NCI-H2107 treated with DMSO at 0.1 percent for 48 hours (cell line): ENCODE data around the gene TMA7.
"Not testable (repeated sequence)": the region's sequence is repeated elsewhere in the genome, so short reads cannot be mapped to it uniquely, and the experiment has no call there.

Experiments
- DNase-seq: peaks from one replicate; lab custom pipeline; 2025; ENCODE audit not compliant: unreplicated experiment; lab: John Stamatoyannopoulos, UW

TMA7 gene

DNA sequence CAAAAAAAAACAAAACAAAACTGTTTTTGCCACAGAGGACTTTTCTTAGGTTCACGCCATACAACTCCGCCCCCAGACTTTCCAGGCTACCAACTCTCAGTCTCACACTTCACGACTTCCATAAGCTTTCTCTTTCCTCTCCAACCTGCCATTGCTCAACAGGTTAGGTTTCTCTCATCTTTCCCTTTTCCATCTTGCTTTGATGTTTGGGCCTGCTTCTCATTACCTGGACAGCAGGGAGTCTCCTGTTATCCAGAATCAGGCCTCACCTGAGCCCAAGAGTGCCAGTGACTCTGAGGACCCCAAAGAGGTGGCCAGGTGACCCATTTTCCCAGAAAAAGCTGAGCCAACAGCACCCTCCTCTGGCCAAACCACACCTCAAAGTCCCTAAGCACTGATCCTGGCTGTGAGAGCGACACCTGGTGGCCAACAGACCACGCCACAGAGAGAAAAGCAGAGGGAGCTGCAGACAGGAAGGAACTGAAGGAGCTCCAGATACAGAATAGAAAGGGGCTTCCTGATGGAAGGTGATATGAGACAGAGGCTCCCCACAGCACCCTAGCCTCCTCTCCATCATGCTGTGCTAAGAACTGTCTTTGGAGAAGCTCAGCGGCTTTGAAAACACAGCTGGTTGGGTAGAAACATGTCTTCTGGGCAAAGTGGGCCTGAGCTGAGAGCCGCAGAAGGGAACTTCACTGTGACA is 4.1 kb upstream of the TMA7 start:
- peak; percentile 67 for DNase-seq

DNA sequence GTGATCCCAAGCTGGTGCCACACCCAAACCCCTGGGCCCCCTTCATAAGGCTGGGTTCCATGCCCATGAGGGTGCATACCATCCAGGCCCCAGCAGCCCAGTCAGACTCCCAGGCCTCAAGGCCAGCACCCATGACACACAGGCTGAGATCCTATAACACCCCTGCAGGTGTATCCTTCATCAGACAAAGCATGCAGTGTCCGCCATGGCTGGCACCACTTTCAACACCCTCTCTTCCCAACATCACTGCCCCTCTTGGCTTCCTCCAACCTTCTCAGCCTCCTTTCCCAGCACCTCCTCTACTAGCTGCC is 3.6 kb upstream of the TMA7 start:
- DNase-seq: no peak

DNA sequence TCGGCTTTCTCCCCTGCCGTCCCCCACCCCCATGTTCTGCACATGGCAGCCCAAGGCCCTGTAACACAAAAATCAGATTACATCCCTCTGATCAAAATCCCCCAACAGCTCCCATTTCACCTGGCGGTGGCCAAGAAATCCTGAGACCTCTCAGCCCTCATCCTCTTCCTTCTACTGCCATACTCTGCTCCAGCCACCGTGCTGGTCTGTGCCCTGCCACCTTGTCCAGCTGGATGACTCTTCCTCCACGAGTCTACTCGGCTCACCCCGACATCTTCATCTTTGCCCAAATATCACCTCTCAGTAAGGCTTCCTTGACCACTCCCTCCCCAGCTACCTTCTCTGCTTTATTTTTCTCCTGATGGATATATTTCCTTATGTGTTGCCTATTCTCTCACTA is 3.2 kb upstream of the TMA7 start:
- DNase-seq: no peak

DNA sequence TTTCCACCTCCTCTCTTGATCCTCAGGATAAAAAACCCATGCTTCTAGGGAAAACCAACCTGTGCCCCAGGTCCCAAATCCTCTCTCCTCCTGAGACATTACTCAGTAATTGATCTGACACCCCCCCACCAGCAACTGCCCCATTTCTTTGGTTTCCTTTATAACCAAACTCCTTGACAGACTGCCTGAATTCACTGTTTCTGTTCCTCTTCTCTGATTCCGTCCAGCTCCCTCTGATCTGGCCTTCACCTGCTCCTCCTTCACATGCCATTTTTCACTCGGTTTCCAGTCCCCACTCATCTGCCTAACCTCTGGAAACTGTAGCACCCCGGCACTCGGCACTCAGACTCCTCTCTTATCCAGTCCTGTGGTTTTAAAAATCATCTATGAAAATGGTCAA is 2.2 kb upstream of the TMA7 start:
- no peak for DNase-seq

DNA sequence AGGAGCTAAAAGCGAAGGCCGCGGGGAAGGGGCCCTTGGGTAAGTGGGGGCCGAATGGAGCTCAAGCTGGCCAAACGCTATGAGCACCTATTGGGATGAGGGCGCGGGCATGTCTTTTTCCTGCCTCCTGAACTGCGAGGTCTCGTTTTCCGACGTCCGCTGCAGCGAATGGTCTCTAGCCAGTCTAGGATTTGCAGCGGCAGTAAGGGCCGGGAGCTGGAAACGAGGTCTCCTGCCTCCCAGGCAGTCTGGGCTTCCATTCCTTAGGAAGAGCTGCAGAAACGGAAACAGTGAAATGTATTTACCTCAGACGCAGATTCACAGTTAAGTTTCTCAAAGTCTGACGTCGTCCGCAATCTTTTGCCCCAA is 517 bp downstream of the TMA7 start:
- no peak for DNase-seq

DNA sequence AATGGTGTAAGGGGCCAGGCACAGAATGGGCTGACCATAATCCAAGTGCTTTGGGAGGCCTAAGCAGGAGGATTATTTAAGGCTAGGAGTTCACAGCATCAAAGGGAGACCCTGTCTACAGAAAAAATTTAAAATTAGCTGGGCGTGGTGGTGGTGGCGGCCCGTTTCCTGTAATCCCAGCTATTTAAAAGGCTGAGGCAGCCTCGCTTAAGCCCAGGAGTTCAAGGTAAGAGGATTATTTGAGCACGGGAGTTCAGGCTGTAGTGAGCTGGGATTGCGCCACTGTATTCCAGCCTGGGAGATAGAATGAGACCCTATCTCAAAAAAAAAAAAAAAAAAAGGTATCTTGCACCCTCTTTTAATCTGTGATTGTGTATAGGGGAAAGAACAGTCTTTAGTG is 1.9 kb downstream of the TMA7 start:
- no peak for DNase-seq

DNA sequence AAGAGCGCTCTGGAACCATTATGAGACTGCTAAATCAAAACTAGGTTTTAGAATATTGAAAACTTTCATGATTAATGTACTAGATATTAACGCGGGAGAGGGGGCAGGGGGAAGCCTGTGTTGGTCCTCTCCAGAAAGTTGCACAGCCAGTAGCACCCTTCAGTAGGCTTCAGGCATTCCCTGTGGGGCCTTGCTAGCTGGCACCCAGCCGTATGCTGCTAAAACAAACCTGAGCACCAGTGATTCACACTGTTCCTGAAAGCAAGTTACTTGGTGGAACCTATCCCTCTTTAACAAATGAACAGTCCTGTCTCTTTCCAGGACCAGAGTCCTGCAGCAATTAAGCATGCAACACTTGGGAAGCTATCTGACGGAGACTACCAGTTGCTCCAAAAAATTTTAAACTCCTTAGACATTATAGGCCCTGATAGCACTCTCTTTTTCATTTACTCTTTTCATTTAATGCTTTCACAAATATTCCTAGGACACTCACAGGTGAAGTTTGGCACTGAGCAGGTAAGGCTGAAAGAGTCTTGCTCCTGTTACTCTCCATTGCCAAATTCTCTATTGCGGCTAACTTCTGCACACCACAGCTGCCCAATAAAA is 5.3 kb downstream of the TMA7 start:
- DNase-seq: no peak

DNA sequence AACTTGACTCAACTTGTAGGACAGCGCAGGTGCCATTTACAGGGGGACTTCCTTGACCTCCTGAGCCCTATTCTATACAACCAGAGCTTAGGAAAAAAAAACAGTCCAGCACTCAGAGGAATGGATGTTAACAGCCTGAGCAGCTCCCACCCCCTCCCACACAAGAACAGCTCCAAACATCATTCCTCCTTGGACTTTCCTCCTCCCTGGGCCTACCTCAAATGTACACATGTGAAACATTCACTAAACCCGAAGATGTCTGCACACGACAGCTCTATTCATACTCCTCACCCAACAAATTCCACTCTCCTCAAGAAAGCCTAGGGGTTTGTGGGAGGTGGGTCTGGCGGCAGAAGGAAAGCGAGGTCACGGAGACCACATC is 6.0 kb downstream of the TMA7 start:
- DNase-seq: no peak

DNA sequence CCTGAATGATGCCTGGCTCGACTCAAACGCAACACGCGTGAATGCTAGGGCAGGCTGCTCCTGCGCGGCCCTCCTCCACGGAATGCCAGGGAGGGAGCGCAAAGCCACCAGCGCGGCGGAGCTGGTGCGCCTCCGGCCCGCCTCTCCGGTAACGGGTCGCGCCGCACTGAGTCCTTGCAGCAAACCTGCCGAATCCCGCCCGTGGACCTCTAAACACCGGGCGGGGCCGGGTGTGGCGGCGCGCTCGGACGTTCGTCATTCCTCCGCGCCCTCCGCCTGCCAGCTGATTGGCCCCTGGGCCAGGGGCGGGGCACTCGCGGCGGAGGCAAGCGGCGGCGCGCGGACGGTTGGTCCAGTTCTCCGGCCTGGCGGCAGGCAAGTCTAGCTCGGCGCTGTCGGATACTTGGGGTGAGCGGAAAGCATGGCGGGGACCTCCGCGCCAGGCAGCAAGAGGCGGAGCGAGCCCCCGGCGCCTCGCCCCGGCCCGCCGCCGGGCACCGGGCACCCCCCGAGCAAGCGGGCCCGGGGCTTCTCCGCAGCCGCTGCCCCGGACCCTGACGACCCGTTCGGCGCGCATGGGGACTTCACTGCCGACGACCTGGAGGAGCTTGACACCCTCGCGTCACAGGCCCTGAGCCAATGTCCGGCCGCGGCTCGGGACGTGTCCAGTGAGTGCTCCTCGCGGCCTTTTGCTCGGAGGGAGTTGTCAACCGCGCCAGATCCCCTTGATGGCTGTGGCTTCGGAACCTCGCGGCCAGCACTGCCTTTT is 6.6 kb downstream of the TMA7 start, which contains the start of gene ATRIP:
Gene ATRIP, plus strand, starts transcription at position 313 of the 769 bp plus-strand sequence. Its CDS starts 109 bp downstream, at position 422.
- peak; percentile 27 for DNase-seq

DNA sequence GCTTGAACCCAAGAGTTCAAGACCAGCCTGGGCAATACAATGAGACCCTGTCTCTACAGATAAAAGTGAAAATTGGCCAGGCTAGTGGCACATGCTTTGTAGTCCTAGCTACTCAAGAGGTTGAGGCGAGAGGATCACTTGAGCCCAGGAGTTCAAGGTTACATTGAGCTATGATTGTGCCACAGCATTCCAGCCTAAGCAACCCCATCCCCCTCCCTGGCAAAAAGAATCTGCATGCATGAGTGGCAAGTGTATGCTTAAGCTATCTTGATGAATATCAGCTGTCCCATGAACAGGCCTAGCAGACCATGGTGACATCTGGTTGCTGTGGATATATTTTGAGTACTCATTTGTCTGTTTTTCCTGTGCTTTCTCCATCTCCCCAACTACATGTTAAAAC is 11.2 kb downstream of the TMA7 start:
- DNase-seq: no peak

DNA sequence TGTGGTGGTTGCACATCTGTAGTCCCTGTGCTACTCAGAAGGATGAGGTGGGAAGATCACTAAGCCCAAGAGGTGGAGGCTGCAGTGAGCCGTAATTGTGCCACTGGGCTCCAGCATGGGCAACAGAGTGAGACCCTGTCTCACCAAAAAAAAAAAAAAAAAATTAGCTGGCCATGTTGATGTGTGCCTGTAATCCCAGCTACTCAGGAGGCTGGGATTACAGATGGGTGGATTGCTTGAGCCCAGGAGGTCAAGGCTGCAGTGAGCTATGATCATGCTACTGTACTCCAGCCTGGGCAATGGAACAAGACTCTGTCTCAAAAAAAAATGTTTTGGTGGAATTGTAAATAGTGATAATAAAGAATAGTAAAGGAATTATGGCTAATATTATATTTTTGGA is 16.4 kb downstream of the TMA7 start:
- DNase-seq: no peak

DNA sequence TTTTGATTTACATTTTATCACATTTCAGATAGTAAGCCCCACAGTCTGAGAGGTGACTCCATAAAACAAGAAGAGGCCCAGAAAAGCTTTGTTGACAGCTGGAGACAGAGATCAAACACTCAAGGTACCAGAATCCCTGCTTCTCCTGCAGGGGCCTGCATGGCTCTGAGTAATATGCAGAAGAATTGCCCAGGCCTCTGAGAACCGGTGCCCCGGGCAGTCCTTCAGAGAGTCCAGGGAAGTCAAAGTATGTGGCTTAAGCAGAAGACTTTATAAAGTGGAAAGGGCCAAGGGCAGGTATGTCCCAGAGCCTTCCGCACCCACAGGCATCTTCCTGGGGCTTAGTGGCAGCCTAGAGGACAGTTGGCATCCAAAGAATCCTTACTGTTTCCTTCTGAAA is 19.3 kb downstream of the TMA7 start:
- DNase-seq: no peak

DNA sequence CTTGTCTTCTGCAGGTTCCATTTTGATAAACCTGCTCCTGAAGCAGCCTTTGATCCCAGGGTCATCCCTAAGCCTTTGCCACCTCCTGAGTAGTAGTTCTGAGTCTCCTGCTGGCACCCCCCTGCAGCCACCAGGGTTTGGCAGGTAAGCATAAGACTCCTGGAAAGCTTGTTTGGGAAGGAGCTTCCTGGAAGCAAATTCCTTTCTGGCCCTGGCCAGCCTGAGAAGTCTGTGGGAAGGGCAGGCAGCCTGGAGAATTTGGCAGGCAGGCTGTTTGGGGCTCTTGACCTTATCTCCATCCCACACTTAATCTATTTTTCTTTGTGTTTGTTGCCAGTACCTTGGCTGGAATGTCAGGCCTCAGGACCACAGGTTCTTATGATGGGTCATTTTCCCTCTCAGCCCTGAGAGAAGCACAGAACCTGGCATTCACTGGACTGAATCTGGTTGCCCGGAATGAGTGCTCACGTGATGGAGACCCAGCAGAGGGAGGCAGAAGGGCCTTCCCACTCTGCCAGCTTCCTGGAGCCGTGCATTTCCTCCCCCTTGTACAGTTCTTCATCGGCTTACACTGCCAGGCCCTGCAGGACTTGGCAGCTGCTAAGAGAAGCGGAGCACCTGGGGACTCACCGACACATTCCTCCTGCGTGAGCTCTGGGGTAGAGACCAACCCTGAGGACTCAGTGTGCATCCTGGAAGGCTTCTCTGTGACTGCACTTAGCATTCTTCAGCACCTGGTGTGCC is 19.9 kb downstream of the TMA7 start:
- DNase-seq: no peak

DNA sequence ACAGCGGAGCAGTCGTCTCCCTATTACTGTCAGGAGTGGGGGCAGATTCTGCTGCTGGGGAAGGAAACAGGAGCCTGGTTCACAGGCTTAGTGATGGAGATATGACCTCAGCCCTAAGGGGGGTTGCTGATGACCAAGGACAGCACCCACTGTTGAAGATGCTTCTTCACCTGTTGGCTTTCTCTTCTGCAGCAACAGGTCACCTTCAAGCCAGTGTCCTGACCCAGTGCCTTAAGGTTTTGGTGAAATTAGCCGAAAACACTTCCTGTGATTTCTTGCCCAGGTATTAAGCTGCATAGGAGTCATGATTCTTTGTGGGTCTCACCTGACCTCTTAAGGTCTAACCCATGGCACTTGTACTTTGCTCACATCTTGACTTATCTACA is 20.5 kb downstream of the TMA7 start:
- no peak for DNase-seq

DNA sequence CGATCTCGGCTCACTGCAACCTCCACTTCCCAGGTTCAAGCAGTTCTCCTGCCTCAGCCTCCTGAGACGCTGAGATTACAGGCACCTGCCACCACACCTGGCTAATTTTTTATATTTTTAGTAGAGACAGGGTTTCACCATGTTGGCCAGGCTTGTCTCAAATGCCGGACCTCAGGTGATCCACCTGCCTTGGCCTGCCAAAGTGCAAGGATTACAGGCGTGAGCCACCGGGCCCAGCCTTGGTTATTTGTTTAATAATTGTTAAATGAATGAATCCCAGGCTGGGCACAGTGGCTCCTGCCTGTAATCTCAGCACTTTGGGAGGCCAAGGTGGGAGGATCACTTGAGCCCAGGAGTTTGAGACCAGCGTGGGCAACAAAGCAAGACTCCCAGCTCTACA is 21.7 kb downstream of the TMA7 start:
- DNase-seq: not testable (repeated sequence)

DNA sequence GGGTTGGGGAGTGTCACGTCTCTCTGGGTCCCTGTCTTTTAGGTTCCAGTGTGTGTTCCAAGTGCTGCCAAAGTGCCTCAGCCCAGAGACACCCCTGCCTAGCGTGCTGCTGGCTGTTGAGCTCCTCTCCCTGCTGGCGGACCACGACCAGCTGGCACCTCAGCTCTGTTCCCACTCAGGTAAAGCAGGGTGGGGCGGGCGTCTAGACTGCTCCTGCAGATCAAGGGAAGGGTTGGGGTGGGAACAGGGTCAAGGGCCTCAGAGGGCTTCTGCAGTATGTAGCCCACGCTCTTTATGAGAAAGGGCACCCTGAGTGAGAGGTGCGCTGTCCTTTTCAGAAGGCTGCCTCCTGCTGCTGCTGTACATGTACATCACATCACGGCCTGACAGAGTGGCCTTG is 23.6 kb downstream of the TMA7 start:
- DNase-seq: no peak

DNA sequence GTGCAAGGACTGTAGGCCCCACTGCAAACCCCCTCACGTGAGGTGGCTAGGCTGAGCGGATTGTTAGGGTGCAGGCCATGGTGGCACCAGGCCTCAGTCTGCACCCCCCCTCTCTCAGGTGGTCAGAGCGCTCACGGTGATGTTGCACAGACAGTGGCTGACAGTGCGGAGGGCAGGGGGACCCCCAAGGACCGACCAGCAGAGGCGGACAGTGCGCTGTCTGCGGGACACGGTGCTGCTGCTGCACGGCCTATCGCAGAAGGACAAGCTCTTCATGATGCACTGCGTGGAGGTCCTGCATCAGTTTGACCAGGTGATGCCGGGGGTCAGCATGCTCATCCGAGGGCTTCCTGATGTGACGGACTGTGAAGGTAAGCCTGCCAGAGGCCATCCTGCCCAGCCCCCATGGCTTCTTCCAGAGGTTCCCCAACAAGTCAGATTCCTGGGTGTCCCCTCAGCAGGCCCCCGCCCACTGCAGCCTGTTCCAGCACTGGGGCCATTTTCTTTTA is 24.7 kb downstream of the TMA7 start:
- DNase-seq: no peak

DNA sequence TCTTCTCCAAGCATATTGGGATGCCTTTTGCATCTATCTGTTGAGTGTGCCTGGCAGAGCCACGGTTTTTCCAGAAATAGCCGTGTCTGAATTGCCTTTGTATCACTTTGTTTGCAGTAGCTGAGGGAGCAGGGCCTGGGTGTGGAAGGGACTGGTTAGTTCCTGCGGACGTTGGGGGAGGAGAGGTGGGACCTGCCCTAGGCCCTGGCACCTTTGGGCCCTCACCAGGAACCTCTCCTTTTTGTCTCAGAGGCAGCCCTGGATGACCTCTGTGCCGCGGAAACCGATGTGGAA is 25.1 kb downstream of the TMA7 start:
- no peak for DNase-seq

DNA sequence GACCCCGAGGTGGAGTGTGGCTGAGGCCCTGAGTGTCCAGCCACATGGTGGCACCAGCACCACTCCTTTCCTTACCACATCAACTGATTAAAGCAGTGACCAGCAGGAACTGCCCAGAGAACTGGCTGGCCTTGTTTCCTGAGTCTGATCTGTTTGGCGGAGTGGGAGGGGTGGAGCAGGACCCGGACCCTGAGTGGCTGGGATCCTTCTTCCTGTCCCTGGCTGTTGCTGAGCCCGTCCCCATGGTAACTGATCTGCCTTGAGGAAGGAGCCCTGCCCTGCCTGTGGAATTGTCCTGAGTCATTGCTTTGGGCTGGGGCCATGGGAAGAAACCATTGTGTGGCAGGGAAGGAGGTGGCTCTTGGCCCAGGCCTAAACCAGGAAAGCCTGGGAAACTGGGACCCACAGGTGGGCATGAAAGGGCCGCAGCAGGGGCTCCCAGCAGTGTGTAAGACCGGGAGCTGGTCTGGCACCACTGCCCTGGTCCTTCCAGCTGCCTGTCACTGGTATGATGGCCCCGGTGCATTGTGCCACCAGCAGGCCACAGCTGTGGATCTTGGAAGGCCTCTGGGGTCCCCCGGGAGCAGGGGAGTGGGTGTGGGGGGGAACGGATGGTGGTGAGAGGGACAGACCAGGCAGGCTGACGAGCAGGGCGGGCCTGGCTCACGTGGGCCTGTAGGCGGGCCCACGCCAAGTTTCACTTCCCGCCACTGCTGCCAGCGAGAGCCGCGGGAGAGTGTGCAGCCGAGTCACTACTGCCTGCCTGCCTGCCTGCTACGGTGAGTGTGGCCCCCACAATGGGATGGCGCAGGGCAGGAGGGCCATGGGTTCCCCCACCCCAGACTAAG is 25.7 kb downstream of the TMA7 start:
- peak; percentile 44 for DNase-seq

DNA sequence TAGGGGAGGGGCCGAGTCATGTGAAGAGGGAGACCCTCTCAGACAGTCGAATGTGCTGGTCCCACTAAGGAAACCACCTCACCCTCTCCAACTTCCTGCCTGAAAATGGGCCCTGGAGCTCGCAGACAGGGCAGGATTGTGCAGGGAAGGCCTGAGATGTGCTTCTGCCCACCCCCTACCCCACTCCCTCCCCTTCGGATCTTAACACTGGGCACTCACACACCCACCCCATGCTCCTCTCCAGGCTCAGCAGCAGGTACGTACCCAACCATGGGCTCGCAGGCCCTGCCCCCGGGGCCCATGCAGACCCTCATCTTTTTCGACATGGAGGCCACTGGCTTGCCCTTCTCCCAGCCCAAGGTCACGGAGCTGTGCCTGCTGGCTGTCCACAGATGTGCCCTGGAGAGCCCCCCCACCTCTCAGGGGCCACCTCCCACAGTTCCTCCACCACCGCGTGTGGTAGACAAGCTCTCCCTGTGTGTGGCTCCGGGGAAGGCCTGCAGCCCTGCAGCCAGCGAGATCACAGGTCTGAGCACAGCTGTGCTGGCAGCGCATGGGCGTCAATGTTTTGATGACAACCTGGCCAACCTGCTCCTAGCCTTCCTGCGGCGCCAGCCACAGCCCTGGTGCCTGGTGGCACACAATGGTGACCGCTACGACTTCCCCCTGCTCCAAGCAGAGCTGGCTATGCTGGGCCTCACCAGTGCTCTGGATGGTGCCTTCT is 26.5 kb downstream of the TMA7 start:
- DNase-seq: no peak
